ENCODE data around the gene DCUN1D1. TPM values are rescaled to one million over a fixed set of nuclear protein-coding genes. Genes with fewer than 3 reads are reported as not detected.

DCUN1D1 gene
- total and polyA plus RNA-seq, 2 experiments from 2014 or later: 29.5 to 53.5 TPM

DNA sequence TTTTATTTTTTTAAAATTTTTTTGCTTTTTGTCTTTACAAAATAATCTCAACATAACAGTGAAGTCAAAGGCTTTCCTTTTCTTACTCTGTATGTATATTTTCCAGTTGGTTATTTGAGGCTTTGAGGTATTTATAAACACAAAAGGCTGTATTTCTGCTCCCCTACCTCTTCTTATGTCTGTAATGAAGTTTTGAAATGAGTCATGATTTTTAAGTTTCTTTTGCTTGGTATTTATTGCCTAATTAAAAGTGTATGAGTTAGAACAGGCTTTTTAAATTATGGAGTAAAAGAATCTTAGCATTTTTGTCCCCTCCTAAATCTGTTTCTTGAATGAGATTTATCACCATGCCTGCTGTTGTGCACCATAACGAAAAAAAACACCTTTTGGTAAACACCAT is 66.0 kb downstream of the DCUN1D1 start (continued):
- TF ChIP-seq, protein P1, sequence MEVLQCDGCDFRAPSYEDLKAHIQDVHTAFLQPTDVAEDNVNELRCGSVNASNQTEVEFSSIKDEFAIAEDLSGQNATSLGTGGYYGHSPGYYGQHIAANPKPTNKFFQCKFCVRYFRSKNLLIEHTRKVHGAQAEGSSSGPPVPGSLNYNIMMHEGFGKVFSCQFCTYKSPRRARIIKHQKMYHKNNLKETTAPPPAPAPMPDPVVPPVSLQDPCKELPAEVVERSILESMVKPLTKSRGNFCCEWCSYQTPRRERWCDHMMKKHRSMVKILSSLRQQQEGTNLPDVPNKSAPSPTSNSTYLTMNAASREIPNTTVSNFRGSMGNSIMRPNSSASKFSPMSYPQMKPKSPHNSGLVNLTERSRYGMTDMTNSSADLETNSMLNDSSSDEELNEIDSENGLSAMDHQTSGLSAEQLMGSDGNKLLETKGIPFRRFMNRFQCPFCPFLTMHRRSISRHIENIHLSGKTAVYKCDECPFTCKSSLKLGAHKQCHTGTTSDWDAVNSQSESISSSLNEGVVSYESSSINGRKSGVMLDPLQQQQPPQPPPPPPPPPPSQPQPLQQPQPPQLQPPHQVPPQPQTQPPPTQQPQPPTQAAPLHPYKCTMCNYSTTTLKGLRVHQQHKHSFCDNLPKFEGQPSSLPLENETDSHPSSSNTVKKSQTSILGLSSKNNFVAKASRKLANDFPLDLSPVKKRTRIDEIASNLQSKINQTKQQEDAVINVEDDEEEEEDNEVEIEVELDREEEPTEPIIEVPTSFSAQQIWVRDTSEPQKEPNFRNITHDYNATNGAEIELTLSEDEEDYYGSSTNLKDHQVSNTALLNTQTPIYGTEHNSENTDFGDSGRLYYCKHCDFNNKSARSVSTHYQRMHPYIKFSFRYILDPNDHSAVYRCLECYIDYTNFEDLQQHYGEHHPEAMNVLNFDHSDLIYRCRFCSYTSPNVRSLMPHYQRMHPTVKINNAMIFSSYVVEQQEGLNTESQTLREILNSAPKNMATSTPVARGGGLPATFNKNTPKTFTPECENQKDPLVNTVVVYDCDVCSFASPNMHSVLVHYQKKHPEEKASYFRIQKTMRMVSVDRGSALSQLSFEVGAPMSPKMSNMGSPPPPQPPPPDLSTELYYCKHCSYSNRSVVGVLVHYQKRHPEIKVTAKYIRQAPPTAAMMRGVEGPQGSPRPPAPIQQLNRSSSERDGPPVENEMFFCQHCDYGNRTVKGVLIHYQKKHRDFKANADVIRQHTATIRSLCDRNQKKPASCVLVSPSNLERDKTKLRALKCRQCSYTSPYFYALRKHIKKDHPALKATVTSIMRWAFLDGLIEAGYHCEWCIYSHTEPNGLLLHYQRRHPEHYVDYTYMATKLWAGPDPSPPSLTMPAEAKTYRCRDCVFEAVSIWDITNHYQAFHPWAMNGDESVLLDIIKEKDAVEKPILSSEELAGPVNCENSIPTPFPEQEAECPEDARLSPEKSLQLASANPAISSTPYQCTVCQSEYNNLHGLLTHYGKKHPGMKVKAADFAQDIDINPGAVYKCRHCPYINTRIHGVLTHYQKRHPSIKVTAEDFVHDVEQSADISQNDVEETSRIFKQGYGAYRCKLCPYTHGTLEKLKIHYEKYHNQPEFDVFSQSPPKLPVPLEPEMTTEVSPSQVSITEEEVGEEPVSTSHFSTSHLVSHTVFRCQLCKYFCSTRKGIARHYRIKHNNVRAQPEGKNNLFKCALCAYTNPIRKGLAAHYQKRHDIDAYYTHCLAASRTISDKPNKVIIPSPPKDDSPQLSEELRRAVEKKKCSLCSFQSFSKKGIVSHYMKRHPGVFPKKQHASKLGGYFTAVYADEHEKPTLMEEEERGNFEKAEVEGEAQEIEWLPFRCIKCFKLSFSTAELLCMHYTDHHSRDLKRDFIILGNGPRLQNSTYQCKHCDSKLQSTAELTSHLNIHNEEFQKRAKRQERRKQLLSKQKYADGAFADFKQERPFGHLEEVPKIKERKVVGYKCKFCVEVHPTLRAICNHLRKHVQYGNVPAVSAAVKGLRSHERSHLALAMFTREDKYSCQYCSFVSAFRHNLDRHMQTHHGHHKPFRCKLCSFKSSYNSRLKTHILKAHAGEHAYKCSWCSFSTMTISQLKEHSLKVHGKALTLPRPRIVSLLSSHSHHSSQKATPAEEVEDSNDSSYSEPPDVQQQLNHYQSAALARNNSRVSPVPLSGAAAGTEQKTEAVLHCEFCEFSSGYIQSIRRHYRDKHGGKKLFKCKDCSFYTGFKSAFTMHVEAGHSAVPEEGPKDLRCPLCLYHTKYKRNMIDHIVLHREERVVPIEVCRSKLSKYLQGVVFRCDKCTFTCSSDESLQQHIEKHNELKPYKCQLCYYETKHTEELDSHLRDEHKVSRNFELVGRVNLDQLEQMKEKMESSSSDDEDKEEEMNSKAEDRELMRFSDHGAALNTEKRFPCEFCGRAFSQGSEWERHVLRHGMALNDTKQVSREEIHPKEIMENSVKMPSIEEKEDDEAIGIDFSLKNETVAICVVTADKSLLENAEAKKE (CRISPR knock-in tag; IDR thresholded peaks at IDR 0.05): no peak

- no peaks in the 10 kb centered on the region for H3K36me3 ChIP-seq (ENCODE audit: insufficient read depth)
- no peak overlapping the region for H3K4me2 ChIP-seq
- no peaks in the 10 kb centered on the region for H3K9me2 ChIP-seq (ENCODE audit: insufficient read depth)
- H3K79me2 ChIP-seq (replicated peaks; ENCODE audit: insufficient read depth): no peaks in the 10 kb centered on the region
- H3K27ac Mint-ChIP-seq: no peak overlapping the region
- ATAC-seq (no peak), DNase-seq (ENCODE audit: low spot score) (no peak)
- no peaks in the 10 kb centered on the region for H3K27me3 ChIP-seq (ENCODE audit: insufficient read depth)
- no peaks in the 10 kb centered on the region for H3K36me3 Mint-ChIP-seq (ENCODE audit: low read depth)
- no peak overlapping the region for H3K4me3 Mint-ChIP-seq
- H3K4me3 ChIP-seq: no peak overlapping the region
- H3K4me1 Mint-ChIP-seq: peaks cover 12% of the 10 kb centered on the region; the same call in 2 of the 3 replicates
- no peak overlapping the region for H2AFZ ChIP-seq
- no peaks in the 10 kb centered on the region for H4K20me1 ChIP-seq (replicated peaks; ENCODE audit: insufficient read depth)
- H3K9me3 Mint-ChIP-seq: no peaks in the 10 kb centered on the region
- H3K27ac ChIP-seq (ENCODE audit: low read depth): no peak overlapping the region
- H3K4me1 ChIP-seq (ENCODE audit: insufficient read depth): no peaks in the 10 kb centered on the region
- no peaks in the 10 kb centered on the region for H3F3A ChIP-seq (replicated peaks; ENCODE audit: low read depth)
- H3K27me3 Mint-ChIP-seq (ENCODE audit: insufficient read depth, low read depth, poor library complexity): no peaks in the 10 kb centered on the region
- TF ChIP-seq EZH2 (IDR thresholded peaks at IDR 0.05; ENCODE audit: low read depth, unreplicated experiment): no peak
- no peak for TF ChIP-seq NANOG (IDR thresholded peaks at IDR 0.05; ENCODE audit: borderline replicate concordance)
- TF ChIP-seq STAT1 (IDR thresholded peaks at IDR 0.05; ENCODE audit: unreplicated experiment): no peak
- TF ChIP-seq JUNB (IDR thresholded peaks at IDR 0.05; ENCODE audit: unreplicated experiment): no peak
- TF ChIP-seq, protein P2, sequence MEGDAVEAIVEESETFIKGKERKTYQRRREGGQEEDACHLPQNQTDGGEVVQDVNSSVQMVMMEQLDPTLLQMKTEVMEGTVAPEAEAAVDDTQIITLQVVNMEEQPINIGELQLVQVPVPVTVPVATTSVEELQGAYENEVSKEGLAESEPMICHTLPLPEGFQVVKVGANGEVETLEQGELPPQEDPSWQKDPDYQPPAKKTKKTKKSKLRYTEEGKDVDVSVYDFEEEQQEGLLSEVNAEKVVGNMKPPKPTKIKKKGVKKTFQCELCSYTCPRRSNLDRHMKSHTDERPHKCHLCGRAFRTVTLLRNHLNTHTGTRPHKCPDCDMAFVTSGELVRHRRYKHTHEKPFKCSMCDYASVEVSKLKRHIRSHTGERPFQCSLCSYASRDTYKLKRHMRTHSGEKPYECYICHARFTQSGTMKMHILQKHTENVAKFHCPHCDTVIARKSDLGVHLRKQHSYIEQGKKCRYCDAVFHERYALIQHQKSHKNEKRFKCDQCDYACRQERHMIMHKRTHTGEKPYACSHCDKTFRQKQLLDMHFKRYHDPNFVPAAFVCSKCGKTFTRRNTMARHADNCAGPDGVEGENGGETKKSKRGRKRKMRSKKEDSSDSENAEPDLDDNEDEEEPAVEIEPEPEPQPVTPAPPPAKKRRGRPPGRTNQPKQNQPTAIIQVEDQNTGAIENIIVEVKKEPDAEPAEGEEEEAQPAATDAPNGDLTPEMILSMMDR (conservative IDR thresholded peaks at IDR 0.05; ENCODE audit: low read depth in 2 of 2): no peak
- no peak for TF ChIP-seq CREB1 (CRISPR knock-in tag; IDR thresholded peaks at IDR 0.05; ENCODE audit: low read depth)
- TF ChIP-seq REST (IDR thresholded peaks at IDR 0.05; ENCODE audit: unreplicated experiment): no peak
- TF ChIP-seq, protein P3, sequence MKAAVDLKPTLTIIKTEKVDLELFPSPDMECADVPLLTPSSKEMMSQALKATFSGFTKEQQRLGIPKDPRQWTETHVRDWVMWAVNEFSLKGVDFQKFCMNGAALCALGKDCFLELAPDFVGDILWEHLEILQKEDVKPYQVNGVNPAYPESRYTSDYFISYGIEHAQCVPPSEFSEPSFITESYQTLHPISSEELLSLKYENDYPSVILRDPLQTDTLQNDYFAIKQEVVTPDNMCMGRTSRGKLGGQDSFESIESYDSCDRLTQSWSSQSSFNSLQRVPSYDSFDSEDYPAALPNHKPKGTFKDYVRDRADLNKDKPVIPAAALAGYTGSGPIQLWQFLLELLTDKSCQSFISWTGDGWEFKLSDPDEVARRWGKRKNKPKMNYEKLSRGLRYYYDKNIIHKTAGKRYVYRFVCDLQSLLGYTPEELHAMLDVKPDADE (IDR thresholded peaks at IDR 0.05): no peak
- no peak for TF ChIP-seq EZH2phosphoT487 (IDR thresholded peaks at IDR 0.05; ENCODE audit: unreplicated experiment)
Measured at GRCh38 chr3:182913889-182914288, 66.4 kb downstream of the DCUN1D1 start.
